GM13977 (cell line): ENCODE measurements around the gene AMPD3.
A peak's percentile ranks its signal among the peaks of the same experiment; 100 is the strongest.

ENCODE experiments used
- DNase-seq: peaks from one replicate; pipeline ENCODE4 v3.0.0; 2012; ENCODE audit warnings: low spot score
- in situ Hi-C: fragments of 300-500 bp; cut with MboI; formaldehyde crosslinking; loops from one replicate; pipeline ENCODE4 v1.12.0; 2022; ENCODE audit warnings: low sequenced_read_pairs, low pct_unique_long_range_greater_than_20kb, mixed read lengths, inconsistent platforms; ENCODE audit not compliant: unreplicated experiment
- TF ChIP-seq, protein P1 (sequence below): IDR thresholded peaks from 2 replicates; pipeline ENCODE4 v1.5.1; 2012; ENCODE audit warnings: mild to moderate bottlenecking, control low read depth; ENCODE audit not compliant: insufficient read depth; ENCODE audit errors: extremely low read depth, missing control alignments

Gene AMPD3

GRCh38 chr11:10456519-10456918 lies 1.5 kb downstream of the AMPD3 start:
- in situ Hi-C loops = no loop called here
- TF ChIP-seq, protein P1, sequence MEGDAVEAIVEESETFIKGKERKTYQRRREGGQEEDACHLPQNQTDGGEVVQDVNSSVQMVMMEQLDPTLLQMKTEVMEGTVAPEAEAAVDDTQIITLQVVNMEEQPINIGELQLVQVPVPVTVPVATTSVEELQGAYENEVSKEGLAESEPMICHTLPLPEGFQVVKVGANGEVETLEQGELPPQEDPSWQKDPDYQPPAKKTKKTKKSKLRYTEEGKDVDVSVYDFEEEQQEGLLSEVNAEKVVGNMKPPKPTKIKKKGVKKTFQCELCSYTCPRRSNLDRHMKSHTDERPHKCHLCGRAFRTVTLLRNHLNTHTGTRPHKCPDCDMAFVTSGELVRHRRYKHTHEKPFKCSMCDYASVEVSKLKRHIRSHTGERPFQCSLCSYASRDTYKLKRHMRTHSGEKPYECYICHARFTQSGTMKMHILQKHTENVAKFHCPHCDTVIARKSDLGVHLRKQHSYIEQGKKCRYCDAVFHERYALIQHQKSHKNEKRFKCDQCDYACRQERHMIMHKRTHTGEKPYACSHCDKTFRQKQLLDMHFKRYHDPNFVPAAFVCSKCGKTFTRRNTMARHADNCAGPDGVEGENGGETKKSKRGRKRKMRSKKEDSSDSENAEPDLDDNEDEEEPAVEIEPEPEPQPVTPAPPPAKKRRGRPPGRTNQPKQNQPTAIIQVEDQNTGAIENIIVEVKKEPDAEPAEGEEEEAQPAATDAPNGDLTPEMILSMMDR = no peak
- no peak for DNase-seq

GRCh38 chr11:10457901-10458300 lies 2.8 kb downstream of the AMPD3 start:
- DNase-seq = no peak
- TF ChIP-seq, protein P1 = no peak
- in situ Hi-C loops = no loop called here

GRCh38 chr11:10459029-10459970 lies 4.2 kb downstream of the AMPD3 start:
- in situ Hi-C loops = no loop called here
- TF ChIP-seq, protein P1 = no peak
- DNase-seq = peak; percentile 72

- TF ChIP-seq, protein P1 = no peak
- in situ Hi-C loops = no loop called here
- peak; percentile 46 for DNase-seq
These were observed 5.7 kb downstream of the AMPD3 start for GRCh38 chr11:10460611-10461275.

DNA sequence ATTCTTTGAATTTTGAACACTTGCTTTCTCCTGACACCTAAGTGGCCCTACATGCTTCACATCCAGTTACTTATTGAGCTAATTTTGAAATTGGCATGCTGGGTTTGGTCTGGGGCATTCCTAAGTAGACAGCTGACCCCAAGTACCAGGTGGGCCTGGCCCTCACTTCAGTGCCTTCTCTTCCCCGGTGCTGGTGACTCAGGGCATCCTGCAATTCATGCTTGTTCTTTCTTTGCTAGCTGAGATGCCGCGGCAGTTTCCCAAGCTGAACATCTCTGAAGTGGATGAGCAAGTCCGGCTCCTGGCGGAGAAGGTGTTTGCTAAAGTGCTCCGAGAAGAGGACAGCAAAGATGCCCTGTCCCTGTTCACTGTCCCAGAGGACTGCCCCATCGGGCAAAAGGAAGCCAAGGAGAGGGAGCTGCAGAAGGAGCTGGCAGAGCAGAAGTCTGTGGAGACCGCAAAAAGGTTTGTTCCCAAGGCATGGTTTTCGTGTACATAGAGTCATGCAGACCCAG lies 6.3 kb downstream of the AMPD3 start:
- TF ChIP-seq, protein P1 = no peak
- in situ Hi-C loops = no loop called here
- DNase-seq = no peak

DNA sequence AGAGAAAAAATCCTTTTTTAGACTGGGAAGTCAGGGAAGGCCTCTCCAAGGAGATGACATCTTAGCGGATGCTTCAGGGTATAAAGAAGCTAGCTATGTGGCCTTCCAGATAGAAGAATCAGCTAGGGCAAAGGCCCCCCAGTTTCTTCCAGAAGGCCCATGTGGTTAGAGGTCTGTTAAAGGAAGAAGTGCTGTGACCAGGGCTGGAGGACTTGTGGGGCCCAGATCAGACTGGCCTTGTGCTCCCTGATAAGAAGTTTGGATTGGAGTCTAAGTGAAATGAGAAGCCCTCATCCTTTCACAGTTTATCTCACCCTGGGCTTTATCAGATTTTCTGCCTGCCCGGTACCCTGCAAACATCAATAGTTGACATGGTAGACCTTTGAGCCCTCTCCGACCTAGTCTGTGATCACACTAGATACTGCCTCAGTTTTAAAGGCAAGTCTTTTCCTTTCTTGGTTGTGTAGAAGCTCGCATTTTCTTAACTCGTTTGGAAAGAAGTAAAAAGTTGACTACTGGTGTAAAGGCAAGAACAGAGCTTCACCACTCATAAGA lies 7.8 kb downstream of the AMPD3 start:
- no peak for DNase-seq
- in situ Hi-C loops = no loop called here
- TF ChIP-seq, protein P1 = no peak
